Skeletal muscle satellite cell (primary cell): Measurements from ENCODE around the gene IGLL5.

Source experiments
- H3K27me3 ChIP-seq: 2 replicates; pipeline ENCODE4 v1.7.0; 2013; ENCODE audit warnings: low read length; ENCODE audit not compliant: control insufficient read depth, insufficient read depth
- H3K36me3 ChIP-seq: 2 replicates; pipeline ENCODE4 v1.7.0; 2013; ENCODE audit warnings: mild to moderate bottlenecking, control low read depth, low read length; ENCODE audit not compliant: insufficient read depth
- H3K4me1 ChIP-seq: 2 replicates; pipeline ENCODE4 v1.7.0; 2013; ENCODE audit warnings: low read length; ENCODE audit not compliant: control insufficient read depth, insufficient read depth
- H3K4me2 ChIP-seq: 2 replicates; pipeline ENCODE4 v1.7.0; 2013; ENCODE audit warnings: mild to moderate bottlenecking, low read length
- H3K4me3 ChIP-seq: 2 replicates; pipeline ENCODE4 v1.7.0; 2013; ENCODE audit warnings: low read length
- H3K9ac ChIP-seq: 2 replicates; pipeline ENCODE4 v1.7.0; 2013; ENCODE audit warnings: mild to moderate bottlenecking, low read depth, low read length, moderate library complexity
- H3K9me3 ChIP-seq: replicated peaks from 2 replicates; pipeline ENCODE4 v1.7.0; 2013; ENCODE audit warnings: mild to moderate bottlenecking, control low read depth, low read length

IGLL5 gene

GRCh38 chr22:22908495-22908861 lies 20.9 kb downstream of the IGLL5 start:
- no peaks in the 10 kb centered on the region for H3K36me3 ChIP-seq
- no peaks in the 10 kb centered on the region for H3K4me1 ChIP-seq

GRCh38 chr22:22908941-22909604 lies 21.5 kb downstream of the IGLL5 start:
- H3K27me3 ChIP-seq, result peaks cover 23% of the 10 kb centered on the region
- H3K9ac ChIP-seq, result no peak overlapping the region
- H3K4me3 ChIP-seq, result no peak overlapping the region
- H3K9me3 ChIP-seq, result no peaks in the 10 kb centered on the region
- no peak overlapping the region for H3K4me2 ChIP-seq
- H3K36me3 ChIP-seq, result no peaks in the 10 kb centered on the region
- H3K4me1 ChIP-seq, result no peaks in the 10 kb centered on the region

More at GRCh38 chr22:22908495-22908861, 20.9 kb downstream of the IGLL5 start:
- Histone ChIP-seq H3K4me2 (no peak overlapping the region), H3K9me3 (no peaks in the 10 kb centered on the region), H3K27me3 (peaks cover 21% of the 10 kb centered on the region), H3K4me3 (no peak overlapping the region), H3K9ac (no peak overlapping the region)

GRCh38 chr22:22909605-22910271 lies 22.1 kb downstream of the IGLL5 start:
- Histone ChIP-seq H3K4me3 (no peak overlapping the region), H3K27me3 (peaks cover 23% of the 10 kb centered on the region), H3K4me2 (no peak overlapping the region), H3K4me1 (no peaks in the 10 kb centered on the region), H3K9ac (no peak overlapping the region), H3K36me3 (no peaks in the 10 kb centered on the region), H3K9me3 (no peaks in the 10 kb centered on the region)

GRCh38 chr22:22910272-22911240 lies 22.9 kb downstream of the IGLL5 start:
- H3K9me3 ChIP-seq, result no peaks in the 10 kb centered on the region
- H3K4me2 ChIP-seq, result no peak overlapping the region
- no peak overlapping the region for H3K4me3 ChIP-seq
- H3K4me1 ChIP-seq, result no peaks in the 10 kb centered on the region
- H3K36me3 ChIP-seq, result no peaks in the 10 kb centered on the region
- no peak overlapping the region for H3K9ac ChIP-seq
- peaks cover 23% of the 10 kb centered on the region for H3K27me3 ChIP-seq

- Histone ChIP-seq H3K9ac (no peak overlapping the region), H3K4me1 (no peaks in the 10 kb centered on the region), H3K27me3 (peaks cover 23% of the 10 kb centered on the region), H3K36me3 (no peaks in the 10 kb centered on the region), H3K4me3 (no peak overlapping the region), H3K4me2 (no peak overlapping the region), H3K9me3 (no peaks in the 10 kb centered on the region)
Observed at GRCh38 chr22:22911327-22912134, 23.9 kb downstream of the IGLL5 start.

GRCh38 chr22:22912135-22912987 lies 24.7 kb downstream of the IGLL5 start:
- Histone ChIP-seq H3K27me3 (peaks cover 23% of the 10 kb centered on the region), H3K9me3 (no peaks in the 10 kb centered on the region), H3K36me3 (no peaks in the 10 kb centered on the region), H3K4me2 (no peak overlapping the region), H3K4me1 (no peaks in the 10 kb centered on the region), H3K4me3 (no peak overlapping the region), H3K9ac (no peak overlapping the region)

- Histone ChIP-seq H3K36me3 (no peaks in the 10 kb centered on the region), H3K27me3 (peaks cover 23% of the 10 kb centered on the region), H3K9ac (no peak overlapping the region), H3K9me3 (no peaks in the 10 kb centered on the region), H3K4me3 (no peak overlapping the region), H3K4me1 (no peaks in the 10 kb centered on the region), H3K4me2 (no peak overlapping the region)
Observed at GRCh38 chr22:22912988-22913253, 25.3 kb downstream of the IGLL5 start.

GRCh38 chr22:22913989-22914388 lies 26.4 kb downstream of the IGLL5 start:
- Histone ChIP-seq H3K4me3 (no peak overlapping the region), H3K4me2 (no peak overlapping the region), H3K9ac (no peak overlapping the region), H3K36me3 (no peaks in the 10 kb centered on the region), H3K4me1 (no peaks in the 10 kb centered on the region), H3K27me3 (peaks cover 21% of the 10 kb centered on the region), H3K9me3 (no peaks in the 10 kb centered on the region)

GRCh38 chr22:22914726-22915669 lies 27.4 kb downstream of the IGLL5 start:
- Histone ChIP-seq H3K9ac (no peak overlapping the region), H3K4me2 (no peak overlapping the region), H3K4me3 (no peak overlapping the region), H3K9me3 (no peaks in the 10 kb centered on the region), H3K4me1 (no peaks in the 10 kb centered on the region), H3K36me3 (no peaks in the 10 kb centered on the region), H3K27me3 (peaks cover 15% of the 10 kb centered on the region)

- H3K36me3 ChIP-seq, result no peaks in the 10 kb centered on the region
- no peaks in the 10 kb centered on the region for H3K4me1 ChIP-seq
- H3K27me3 ChIP-seq, result peaks cover 11% of the 10 kb centered on the region
- no peaks in the 10 kb centered on the region for H3K9me3 ChIP-seq
- no peak overlapping the region for H3K4me3 ChIP-seq
- H3K9ac ChIP-seq, result no peak overlapping the region
- H3K4me2 ChIP-seq, result no peak overlapping the region
Observed at GRCh38 chr22:22915670-22916035, 28.0 kb downstream of the IGLL5 start.
